HL-60 (cell line): Measurements from ENCODE around the gene TFPI.

Experiments used
- GABPA ChIP-seq: IDR thresholded peaks from 2 replicates; pipeline ENCODE4 v1.6.1; 2012; ENCODE audit warnings: low read depth
- TF ChIP-seq, protein P1 (sequence below): IDR thresholded peaks from one replicate; pipeline ENCODE4 v1.5.1; 2011; ENCODE audit warnings: low read length, control low read depth, inconsistent platforms; ENCODE audit not compliant: insufficient read depth

DNA sequence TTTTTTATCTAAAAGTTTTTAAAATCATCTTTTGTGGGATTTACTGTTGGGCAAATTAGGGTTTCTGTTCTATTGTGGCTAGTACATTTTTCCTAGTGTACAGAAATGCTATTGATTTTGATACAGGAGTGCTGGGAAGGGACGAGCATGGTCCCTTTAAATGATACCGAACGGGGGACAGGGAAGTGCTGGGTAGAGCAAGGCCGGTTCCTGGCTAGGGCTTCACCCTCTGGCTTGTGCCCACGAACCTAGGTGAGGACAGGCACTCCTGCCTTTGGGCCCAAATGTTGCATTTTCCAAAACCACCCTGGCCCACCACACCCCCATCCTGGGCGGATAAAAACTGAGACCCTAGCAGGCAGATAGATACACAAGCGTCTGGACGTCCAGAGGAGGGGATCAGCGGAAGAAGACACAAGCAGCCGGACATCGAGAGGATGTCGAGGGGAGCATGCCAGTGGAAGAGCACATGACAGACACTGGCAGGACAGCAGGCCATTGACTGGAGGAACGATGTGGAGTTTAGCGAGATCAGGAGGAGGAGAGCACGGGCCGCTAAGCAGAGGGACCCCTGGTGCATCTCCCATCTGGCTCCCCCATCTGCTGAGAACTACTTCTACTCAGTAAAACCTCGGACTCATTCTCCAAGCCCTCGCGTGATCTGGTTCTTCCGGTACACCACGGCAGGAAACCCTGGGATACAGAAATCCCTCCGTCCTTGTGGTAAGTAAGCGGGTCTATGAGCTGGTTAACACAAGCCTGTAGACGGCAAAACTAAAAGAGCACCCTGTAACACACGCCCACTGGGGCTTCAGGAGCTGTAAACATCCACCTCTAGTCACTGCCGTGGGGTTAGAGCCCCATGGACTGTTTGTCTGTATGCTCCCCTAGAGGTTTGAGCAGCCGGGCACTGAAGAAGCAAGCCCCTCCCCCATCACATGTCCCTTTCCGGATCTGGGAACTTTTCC is 92.7 kb downstream of the TFPI start:
- TF ChIP-seq, protein P1, sequence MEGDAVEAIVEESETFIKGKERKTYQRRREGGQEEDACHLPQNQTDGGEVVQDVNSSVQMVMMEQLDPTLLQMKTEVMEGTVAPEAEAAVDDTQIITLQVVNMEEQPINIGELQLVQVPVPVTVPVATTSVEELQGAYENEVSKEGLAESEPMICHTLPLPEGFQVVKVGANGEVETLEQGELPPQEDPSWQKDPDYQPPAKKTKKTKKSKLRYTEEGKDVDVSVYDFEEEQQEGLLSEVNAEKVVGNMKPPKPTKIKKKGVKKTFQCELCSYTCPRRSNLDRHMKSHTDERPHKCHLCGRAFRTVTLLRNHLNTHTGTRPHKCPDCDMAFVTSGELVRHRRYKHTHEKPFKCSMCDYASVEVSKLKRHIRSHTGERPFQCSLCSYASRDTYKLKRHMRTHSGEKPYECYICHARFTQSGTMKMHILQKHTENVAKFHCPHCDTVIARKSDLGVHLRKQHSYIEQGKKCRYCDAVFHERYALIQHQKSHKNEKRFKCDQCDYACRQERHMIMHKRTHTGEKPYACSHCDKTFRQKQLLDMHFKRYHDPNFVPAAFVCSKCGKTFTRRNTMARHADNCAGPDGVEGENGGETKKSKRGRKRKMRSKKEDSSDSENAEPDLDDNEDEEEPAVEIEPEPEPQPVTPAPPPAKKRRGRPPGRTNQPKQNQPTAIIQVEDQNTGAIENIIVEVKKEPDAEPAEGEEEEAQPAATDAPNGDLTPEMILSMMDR = no peak
- TF ChIP-seq GABPA = no peak
